GM18505 (cell line): ENCODE results near the gene RGMA.
"Not testable (repeated sequence)": the region's sequence is repeated elsewhere in the genome, so short reads cannot be mapped to it uniquely, and the experiment has no call there.

ENCODE experiments used
- ATAC-seq: cut with Tn5 transposase; IDR thresholded peaks from one replicate; pipeline ENCODE4 v1.9.1; 2021; ENCODE audit not compliant: unreplicated experiment
- POLR2A ChIP-seq: IDR thresholded peaks from 4 replicates; pipeline ENCODE4 v1.6.1; 2011; ENCODE audit warnings: borderline replicate concordance; ENCODE audit not compliant: insufficient read depth, insufficient read length; ENCODE audit errors: extremely low read depth

Gene RGMA

GRCh38 chr15:93070132-93070531 lies 18.9 kb downstream of the RGMA start:
- no peak for ATAC-seq
- no peak for TF ChIP-seq POLR2A

DNA sequence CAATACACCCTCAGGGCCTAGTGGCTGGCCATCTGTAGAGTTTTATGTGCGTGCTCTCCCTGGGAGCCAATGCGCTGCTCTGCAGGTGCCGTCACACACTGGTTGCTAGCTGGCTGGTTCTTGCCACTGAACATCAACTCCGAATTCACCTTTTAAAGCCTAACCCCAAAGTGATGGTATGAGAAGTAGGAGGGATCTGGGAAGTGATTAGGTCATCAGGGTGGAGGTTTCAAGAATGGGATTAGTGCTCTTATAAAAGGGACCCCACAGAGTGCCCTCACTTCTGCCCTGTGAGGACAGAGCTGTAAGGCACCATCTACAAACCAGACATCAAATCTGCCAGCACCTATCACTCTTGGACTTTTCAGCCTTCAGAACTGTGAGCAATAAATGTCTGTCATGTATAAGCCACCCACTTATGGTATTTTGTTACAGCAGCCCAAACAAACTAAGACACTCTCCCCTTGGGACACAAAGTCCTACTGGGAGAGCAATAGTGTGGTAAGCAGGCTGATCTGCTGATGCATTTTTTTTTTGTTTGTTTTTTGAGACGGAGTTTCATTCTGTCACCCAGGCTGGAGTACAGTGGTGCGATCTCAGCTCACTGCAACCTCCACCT lies 20.3 kb downstream of the RGMA start:
- no peak for TF ChIP-seq POLR2A
- ATAC-seq: no peak

- ATAC-seq: no peak
- no peak for TF ChIP-seq POLR2A
These were observed 21.3 kb downstream of the RGMA start for GRCh38 chr15:93067649-93068085.

DNA sequence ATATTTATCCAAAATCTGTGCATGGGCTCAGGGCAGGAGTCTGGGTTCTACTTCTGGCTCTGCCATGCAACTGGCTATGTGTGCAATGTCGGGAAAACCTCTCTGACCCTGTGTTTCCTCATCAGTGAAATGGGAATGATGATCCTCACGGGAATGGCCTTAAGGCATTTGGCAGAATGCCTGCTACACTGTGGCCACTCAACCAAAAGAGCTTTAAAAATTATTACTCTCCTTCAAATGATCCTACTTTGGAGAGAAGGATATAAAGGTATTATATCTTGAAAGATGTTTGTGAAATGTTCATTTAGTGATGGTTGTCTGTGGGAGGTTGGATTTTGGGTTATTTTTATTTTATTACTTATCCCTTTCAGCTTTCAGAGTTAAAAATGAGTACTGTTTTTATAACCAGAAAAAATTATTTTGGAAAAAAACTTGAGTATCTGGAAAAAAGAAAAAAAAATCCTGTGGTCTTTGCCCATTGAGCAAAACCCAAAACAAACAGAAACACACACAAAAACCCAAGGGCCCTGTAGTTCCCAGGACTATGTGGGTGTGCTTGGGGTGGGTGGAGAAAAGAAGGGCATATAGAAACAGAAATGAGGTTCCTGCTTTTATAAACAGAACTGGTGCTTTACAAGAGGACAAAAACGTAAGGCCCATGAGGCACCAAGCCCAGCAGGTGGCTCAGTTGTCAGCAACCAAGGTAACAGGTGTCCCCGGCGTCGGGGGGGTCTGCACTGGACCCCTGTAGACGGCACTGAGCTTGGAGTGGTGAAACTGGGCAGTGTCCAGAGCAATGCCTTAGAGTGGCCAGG lies 22.0 kb downstream of the RGMA start:
- no peak for ATAC-seq
- TF ChIP-seq POLR2A: no peak

DNA sequence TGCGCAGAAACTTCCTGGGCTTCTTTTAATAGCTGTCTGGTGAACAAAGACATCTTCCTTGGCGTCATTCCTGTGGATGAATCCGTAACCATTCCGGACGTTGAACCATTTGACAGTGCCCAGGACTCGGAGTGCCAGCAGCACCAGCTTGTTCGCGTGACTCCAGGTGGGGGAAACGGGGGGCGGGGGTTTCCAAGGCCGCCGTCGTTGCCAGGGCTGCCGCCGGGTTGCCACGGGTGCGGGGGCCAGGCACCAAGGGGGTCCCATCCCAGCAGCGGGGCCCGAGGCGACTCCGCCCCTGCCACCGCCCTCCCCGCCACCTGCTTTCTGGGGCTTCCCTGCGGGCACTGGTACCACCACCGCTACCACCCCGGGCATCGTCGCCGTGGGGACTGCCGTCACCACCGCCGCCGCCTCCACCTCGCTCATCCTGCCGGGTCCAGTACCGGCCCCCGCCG lies 22.8 kb downstream of the RGMA start:
- TF ChIP-seq POLR2A: no peak
- no peak for ATAC-seq

DNA sequence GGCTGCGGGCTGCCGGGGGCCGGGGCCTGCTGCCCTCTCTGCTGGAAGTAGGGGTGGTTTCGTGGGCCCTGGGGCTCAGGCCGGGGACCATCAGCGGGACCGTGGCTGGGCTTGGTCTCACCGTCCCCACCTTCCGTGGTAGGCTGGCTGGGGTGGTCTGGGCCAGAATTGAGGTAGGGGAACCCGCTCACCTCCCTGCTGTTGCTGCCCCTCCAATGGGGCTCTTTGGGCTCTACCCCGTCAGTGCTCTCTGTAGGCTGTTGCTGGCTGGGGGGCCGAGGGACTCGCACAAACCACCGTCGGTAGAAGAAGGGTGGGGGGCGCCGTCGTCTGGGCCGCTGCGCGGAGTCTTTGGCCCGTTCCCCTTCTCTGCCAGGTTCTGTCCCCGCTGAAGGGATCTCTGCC lies 23.4 kb downstream of the RGMA start:
- TF ChIP-seq POLR2A: no peak

DNA sequence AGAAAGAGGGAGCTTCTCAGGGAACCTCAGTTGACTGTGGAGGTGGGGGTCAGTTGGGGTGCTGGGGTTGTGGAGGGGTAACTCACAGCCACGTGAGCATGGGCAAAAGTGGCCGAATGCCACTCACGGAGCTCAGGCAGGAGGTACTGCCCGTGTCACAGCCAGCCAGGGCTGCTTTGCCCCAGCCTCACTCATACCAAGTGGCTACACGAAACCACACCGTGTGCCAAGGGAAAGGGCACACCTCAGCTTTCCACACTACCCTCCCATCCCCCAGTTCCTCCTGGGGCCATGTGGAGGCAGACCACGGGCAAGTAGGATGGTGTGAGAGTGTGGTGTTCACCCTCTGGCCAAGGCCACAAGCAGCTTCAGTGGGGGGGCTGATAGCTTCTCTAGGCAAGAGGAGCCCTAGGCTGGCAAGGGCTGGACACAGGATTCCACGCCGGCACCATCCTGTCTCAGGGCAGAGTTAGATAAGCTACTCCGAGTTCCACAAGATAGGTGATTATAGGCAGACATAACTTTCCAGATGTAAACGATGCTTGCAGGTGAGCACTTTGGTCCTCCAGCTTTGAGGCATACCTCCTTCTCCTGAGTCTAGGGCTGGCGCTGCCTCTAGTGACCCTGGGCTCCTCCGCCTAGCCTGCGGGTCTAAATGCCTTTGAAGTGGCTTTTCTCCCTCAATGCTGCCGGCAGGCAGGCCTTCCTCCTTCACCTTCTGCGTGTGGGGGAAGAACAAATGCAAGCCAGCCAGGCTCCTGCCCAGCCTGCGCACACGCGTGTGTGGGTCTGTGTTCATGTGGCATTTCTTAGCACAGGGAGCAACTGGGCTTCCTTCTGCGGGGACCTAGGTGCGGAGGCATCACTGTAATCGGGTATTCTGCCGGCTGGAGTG lies 25.0 kb downstream of the RGMA start:
- no peak for ATAC-seq
- no peak for TF ChIP-seq POLR2A

More for the DNA sequence above, 23.4 kb downstream of the RGMA start:
- ATAC-seq: no peak

DNA sequence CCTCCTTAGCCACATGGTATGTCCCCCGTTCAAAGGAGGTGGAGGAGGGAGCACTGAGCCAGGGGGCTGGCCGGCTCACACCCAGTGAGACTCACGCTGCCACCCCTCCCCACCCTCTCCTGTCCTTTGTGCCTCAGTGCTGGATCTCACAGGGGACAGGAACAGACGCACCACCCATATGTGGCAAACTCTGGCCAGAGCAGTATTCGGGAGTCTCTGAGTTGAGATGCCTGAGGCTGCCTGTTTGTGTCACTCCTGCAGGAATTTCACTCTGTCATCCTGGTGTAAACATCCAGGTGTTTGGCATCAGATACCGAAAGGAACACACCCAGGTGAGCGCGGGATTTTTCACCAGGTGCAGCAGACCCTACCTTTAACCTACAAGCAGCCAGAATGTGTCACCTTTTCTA lies 25.7 kb downstream of the RGMA start:
- no peak for ATAC-seq

DNA sequence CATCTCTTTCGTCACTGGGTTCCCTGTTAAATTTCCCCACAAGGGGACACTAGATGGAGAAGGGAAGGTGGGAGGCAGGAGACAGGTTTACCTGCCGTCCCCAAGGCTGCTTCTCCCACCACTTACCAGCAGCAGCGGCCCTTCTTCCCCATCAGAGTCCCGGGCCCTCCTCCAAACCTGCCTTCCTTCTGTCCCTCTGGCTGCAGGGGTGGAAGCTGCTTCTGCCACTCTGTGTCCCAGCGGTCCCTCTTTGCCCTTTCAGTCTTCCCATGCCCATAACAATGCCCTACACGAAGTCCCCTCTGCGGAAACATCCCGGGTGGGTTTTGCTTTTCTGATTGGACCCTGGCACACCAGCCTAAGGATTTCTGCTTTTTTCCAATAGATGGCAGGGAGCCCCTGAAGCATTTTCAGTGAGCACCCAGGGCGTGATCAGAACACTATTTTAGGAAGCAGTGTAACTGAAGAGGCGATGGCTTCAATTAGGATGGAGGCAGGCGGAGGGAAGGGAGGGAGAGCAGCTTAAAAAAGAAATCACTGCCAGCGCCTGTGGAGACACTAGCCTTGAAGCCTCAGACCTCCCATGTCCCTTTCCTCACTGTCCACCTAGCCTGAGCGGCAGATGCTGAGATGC lies 26.3 kb downstream of the RGMA start:
- not testable (repeated sequence) for ATAC-seq

More for the DNA sequence above, 25.7 kb downstream of the RGMA start:
- TF ChIP-seq POLR2A: no peak

- no peak for TF ChIP-seq POLR2A
- ATAC-seq: no peak
These were observed 28.4 kb downstream of the RGMA start for GRCh38 chr15:93060336-93061248.

DNA sequence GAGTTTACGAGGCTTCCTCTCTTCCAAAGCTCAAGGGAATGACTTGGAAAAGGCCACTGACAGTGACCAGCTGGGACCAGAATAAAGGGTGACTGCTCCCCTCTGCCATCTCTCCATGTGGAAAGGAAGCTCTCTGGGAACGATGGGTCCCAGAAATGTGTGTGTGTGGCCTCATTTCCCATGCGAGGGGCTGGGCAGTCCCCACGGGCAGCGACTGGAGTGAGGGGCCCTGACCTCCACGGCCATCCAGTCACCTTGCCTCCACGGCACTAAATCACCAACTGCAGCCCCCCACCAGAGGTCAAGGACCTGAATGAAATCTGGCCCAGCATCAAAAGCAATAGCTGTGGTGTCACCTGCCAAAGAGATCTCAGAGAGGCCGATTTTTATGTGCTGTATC lies 29.6 kb downstream of the RGMA start:
- ATAC-seq: no peak
- TF ChIP-seq POLR2A: no peak

DNA sequence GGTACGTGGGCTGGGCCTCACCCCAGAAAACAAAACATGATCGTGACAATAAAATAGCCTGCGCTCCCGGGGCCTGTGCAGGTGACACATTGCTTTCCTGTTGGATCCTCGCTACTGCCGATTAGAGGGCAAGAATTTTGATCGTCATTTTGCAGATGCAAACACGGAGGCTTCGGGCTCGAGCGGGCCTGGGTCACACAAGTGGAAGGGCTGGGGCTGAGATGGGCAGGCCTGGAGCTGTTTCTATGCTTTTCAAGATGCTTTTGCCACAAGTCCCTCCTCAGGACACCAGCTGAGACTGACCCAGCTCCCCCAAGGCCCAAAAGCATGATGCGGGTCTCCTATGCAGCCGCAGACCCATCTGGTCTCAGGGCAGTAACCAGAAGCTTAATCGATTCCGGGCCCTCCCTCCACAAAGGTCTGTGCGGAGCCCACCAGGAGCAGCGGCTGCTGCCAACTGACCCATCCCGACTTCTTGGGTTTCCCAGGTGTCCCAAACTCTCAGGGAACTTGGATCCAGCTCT lies 30.0 kb downstream of the RGMA start:
- no peak for ATAC-seq
- TF ChIP-seq POLR2A: no peak
